ENCODE measurements around the gene IPO9. TPM values are rescaled to one million over a fixed set of nuclear protein-coding genes. Genes with fewer than 3 reads are reported as not detected.

IPO9 gene
- total RNA-seq, 2 donors from 2014 or later: 80.6 to 85.7 TPM

DNA sequence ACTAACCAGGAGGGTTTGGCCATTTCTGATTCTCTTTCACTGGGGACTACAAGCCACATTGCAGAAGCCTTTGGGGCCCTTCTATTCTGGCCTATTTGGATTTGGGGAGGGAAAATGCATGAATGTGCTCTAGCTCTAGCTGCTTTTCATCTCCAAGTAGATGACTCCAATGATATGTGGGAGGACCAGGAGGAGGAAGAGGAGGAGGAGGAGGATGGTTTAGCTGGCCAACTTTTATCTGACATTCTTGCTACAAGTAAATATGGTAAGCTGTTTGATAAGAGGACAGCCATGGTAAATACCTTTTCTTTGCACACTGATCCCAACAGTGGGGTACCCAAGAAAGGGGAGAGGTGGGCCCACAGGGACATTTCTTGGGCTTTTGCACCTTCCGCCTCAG is 45.7 kb downstream of the IPO9 start:
- DNase-seq (ENCODE audit: low spot score in 2 of 2) (no peak), ATAC-seq (no peak)
- Mint-ChIP-seq H3K9me3 (no peaks in the 10 kb centered on the region), H3K27ac (peak overlapping the region in 1 of 2 donors; percentile 75), H3K36me3 (peaks cover 0 to 6% of the 10 kb centered on the region in 2 donors)

- Mint-ChIP-seq H3K36me3 (peaks cover 0 to 6% of the 10 kb centered on the region in 2 donors), H3K9me3 (no peaks in the 10 kb centered on the region), H3K27ac (no peak overlapping the region)
- ATAC-seq (no peak), DNase-seq (ENCODE audit: low spot score in 2 of 2) (no peak)
These were observed 47.3 kb downstream of the IPO9 start for GRCh38 chr1:201876148-201876818.

GRCh38 chr1:201877877-201878401 is 49.0 kb downstream of the IPO9 start:
- Mint-ChIP-seq H3K27ac (no peak overlapping the region), H3K36me3 (no peaks in the 10 kb centered on the region), H3K9me3 (no peaks in the 10 kb centered on the region)
- ATAC-seq (peak; percentile 42 to 59), DNase-seq (ENCODE audit: low spot score in 2 of 2) (no peak)

DNA sequence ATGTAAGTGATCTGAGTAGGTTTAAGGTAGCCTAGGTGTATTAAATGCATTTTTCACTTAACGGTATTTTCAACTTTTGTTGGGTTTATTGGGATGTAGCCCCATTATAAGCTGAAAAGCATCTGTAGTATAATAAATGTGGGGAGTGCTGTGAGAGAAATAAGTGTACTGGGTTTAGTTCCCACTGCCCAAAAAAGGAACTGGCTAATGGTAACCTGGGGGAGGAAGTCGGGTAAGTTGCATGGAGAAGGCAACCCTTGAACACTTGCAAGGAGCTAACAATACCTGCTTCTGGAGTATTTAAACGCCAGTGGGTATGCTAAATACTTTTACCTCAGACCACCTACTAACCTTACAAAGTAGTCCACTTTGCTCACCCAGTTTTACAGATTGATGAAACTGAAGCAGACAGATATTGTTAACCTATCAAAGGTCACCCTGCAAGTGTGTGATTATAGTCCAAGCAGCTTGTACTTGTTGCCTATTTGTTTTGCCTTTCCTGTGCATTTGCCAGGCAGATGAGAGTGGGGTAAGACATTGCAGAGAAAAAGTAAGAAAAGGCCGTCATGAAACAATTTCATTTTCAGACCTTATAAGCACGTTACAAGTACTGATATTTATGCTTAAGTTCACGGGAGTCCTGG is 52.1 kb downstream of the IPO9 start:
- Mint-ChIP-seq H3K36me3 (no peaks in the 10 kb centered on the region), H3K27ac (peak overlapping the region; percentile 3 to 28), H3K9me3 (no peaks in the 10 kb centered on the region)
- DNase-seq (ENCODE audit: low spot score in 2 of 2) (no peak), ATAC-seq (no peak)

DNA sequence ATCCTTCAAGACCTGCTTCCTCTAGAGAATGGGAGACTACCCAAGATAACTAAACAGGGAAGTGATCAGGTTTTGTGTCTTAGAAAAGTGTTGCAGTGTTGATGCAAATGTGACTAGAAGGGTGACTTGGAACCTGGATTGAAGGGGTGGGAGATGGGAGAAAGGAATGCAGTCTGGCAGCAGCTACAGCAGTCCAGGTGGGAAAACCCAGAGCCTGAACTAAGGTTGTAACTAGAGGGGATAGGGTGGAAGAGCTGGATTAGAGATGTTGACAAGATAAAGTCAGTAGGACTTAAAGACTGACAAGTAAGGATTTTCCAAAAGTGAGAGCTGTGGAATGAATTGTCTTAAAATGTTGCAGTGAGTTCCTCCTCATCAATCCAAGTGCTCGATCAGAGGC is 52.7 kb downstream of the IPO9 start:
- no peaks in the 10 kb centered on the region for H3K9me3 Mint-ChIP-seq
- DNase-seq (ENCODE audit: low spot score in 2 of 2) (no peak), ATAC-seq (no peak)
- peak overlapping the region in 1 of 2 donors; percentile 3 for H3K27ac Mint-ChIP-seq
- no peaks in the 10 kb centered on the region for H3K36me3 Mint-ChIP-seq

GRCh38 chr1:201882665-201883132 is 53.7 kb downstream of the IPO9 start:
- ATAC-seq (peak; percentile 23), DNase-seq (ENCODE audit: low spot score in 2 of 2) (no peak)
- no peaks in the 10 kb centered on the region for H3K9me3 Mint-ChIP-seq
- no peak overlapping the region for H3K27ac Mint-ChIP-seq
- no peaks in the 10 kb centered on the region for H3K36me3 Mint-ChIP-seq

- Mint-ChIP-seq H3K9me3 (no peaks in the 10 kb centered on the region), H3K27ac (no peak overlapping the region), H3K36me3 (no peaks in the 10 kb centered on the region)
- DNase-seq (ENCODE audit: low spot score in 2 of 2) (no peak), ATAC-seq (no peak)
These were observed 54.3 kb downstream of the IPO9 start for GRCh38 chr1:201883266-201883665.

DNA sequence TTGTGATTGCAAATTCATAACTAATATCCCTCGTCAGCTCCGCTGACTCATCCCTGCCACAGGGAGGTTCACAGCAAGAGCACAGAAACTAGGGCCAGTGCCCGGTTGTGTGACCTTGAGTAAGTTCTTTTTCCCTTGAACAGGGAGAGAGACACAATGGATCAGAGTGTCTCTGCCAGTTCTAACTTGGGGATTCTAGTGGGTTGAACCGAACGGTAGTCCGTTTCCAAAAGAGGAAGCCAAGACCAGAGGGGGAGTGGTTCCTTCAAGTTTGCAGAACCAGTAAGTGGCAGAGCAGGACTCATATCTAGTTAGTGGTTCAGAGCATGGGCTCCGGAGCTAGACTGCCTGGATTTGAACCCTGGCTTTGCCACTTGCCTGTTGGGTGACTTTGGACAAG is 54.8 kb downstream of the IPO9 start:
- no peak for ATAC-seq
- no peak for DNase-seq (ENCODE audit: low spot score in 2 of 2)
- Mint-ChIP-seq H3K9me3 (no peaks in the 10 kb centered on the region), H3K36me3 (no peaks in the 10 kb centered on the region), H3K27ac (no peak overlapping the region)

DNA sequence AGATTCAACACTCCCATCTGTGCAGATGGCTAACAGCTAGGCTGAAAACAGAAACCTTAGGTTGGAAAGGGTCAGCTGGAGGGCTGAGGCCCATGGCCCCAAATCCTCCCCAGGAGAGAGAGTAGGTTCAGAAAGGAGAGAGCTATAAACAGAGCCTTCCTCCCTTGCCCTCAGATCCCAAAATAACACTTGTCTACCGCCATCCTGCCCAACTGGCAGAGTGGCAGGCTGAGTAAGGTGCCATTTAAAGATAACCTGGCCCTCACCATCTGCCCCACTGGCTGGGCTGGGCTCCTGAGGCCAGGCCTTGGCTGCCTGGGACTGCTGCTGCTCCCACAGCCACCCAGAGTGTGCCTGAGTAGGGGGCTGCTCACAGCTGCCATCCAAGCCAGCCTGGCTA is 55.5 kb downstream of the IPO9 start:
- DNase-seq (ENCODE audit: low spot score in 2 of 2) (no peak), ATAC-seq (no peak)
- Mint-ChIP-seq H3K9me3 (no peaks in the 10 kb centered on the region), H3K36me3 (no peaks in the 10 kb centered on the region), H3K27ac (no peak overlapping the region)

DNA sequence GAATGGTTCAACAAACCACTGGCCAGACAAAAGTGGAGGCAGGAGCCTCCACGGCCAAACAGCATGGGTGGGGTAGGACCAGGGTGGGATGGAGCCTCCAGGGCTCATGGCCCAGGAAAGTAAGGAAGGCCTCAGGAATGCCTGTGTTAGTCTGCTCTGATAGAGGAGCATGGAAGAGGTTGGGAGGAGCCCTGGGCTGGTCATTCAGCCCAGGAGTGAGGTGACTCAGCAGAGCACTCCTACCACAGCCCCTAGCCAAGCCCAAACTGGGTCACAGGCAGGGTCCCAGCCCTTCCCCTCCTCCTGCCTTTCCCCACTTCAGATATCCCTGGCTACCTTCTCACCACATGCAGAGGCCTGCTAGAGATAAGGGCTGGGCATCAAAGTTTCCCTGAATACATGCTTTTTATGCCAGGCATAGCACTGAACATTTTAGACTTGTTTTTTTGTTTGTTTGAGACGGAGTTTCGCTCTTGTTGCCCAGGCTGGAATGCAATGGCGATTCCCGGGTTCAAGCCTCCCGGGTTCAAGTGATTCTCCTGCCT is 56.6 kb downstream of the IPO9 start:
- H3K36me3 Mint-ChIP-seq: no peaks in the 10 kb centered on the region
- no peak for ATAC-seq
- H3K27ac Mint-ChIP-seq: no peak overlapping the region

GRCh38 chr1:201886103-201886885 is 57.3 kb downstream of the IPO9 start:
- Mint-ChIP-seq H3K36me3 (no peaks in the 10 kb centered on the region), H3K9me3 (no peaks in the 10 kb centered on the region), H3K27ac (no peak overlapping the region)
- DNase-seq (ENCODE audit: low spot score in 2 of 2) (no peak), ATAC-seq (no peak)

More for the DNA sequence above, 56.6 kb downstream of the IPO9 start:
- no peaks in the 10 kb centered on the region for H3K9me3 Mint-ChIP-seq
- no peak for DNase-seq (ENCODE audit: low spot score in 2 of 2)

- DNase-seq (ENCODE audit: low spot score in 2 of 2): no peak
- no peak overlapping the region for H3K27ac Mint-ChIP-seq
- ATAC-seq: no peak
These were observed 58.3 kb downstream of the IPO9 start for GRCh38 chr1:201887116-201887866.

GRCh38 chr1:201888282-201889089 is 59.5 kb downstream of the IPO9 start, which contains the start of gene SHISA4:
SHISA4 (plus strand) TSS chr1:201888898; CDS start chr1:201888995, 97 bp downstream.
- H3K36me3 Mint-ChIP-seq: no peaks in the 10 kb centered on the region
- peak within 1 kb of the TSS in 1 of 2 donors; percentile 29 for H3K27ac Mint-ChIP-seq
- H3K9me3 Mint-ChIP-seq: no peaks in the 10 kb centered on the region
- no peak for DNase-seq (ENCODE audit: low spot score in 2 of 2)
- ATAC-seq: peak; percentile 47 to 57

More at GRCh38 chr1:201887116-201887866, 58.3 kb downstream of the IPO9 start:
- Mint-ChIP-seq H3K36me3 (no peaks in the 10 kb centered on the region), H3K9me3 (no peaks in the 10 kb centered on the region)

- H3K9me3 Mint-ChIP-seq: no peaks in the 10 kb centered on the region
- H3K27ac Mint-ChIP-seq: no peak overlapping the region
- ATAC-seq (peak; percentile 1 to 6), DNase-seq (ENCODE audit: low spot score in 2 of 2) (no peak)
- H3K36me3 Mint-ChIP-seq: no peaks in the 10 kb centered on the region
These were observed 60.4 kb downstream of the IPO9 start for GRCh38 chr1:201889090-201889968.

- ATAC-seq (no peak), DNase-seq (ENCODE audit: low spot score in 2 of 2) (no peak)
- Mint-ChIP-seq H3K27ac (no peak overlapping the region), H3K9me3 (no peaks in the 10 kb centered on the region), H3K36me3 (no peaks in the 10 kb centered on the region)
These were observed 61.3 kb downstream of the IPO9 start for GRCh38 chr1:201890223-201890622.
